ENCODE measurements around the gene IPCEF1.

DNA sequence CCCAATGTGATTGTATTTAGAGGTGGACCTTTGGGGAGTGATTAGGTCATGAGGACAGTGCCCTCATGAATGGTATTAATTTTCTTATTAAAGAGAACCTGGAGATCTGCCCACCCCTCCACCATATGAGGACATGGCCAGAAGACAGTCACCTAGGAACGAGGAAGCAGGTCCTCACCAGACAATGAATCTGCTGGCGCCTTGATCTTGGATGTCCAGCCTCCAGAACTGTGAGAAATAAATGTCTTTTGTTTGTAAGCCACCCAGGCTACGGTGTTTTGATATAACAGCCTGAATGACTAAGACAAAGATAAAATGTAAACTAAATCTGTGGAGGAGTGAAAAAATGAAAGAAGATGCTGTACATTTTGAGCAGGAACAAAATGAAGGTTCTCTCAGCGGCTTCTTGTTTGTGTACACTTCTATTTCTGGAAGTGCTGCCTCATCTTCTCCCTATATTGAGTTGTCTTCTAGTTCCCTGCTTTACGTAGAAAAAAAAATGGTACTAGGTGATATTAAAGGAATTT is 1.5 kb upstream of the IPCEF1 start:
- TF ChIP-seq, protein P1, sequence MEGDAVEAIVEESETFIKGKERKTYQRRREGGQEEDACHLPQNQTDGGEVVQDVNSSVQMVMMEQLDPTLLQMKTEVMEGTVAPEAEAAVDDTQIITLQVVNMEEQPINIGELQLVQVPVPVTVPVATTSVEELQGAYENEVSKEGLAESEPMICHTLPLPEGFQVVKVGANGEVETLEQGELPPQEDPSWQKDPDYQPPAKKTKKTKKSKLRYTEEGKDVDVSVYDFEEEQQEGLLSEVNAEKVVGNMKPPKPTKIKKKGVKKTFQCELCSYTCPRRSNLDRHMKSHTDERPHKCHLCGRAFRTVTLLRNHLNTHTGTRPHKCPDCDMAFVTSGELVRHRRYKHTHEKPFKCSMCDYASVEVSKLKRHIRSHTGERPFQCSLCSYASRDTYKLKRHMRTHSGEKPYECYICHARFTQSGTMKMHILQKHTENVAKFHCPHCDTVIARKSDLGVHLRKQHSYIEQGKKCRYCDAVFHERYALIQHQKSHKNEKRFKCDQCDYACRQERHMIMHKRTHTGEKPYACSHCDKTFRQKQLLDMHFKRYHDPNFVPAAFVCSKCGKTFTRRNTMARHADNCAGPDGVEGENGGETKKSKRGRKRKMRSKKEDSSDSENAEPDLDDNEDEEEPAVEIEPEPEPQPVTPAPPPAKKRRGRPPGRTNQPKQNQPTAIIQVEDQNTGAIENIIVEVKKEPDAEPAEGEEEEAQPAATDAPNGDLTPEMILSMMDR (IDR thresholded peaks at IDR 0.05; ENCODE audit: poor library complexity, severe bottlenecking), result no peak
- TF ChIP-seq POLR2AphosphoS5 (IDR thresholded peaks at IDR 0.05) (no peak), RAD21 (conservative IDR thresholded peaks at IDR 0.05) (no peak), EZH2 (IDR thresholded peaks at IDR 0.05; ENCODE audit: borderline replicate concordance, insufficient read depth, low read length, poor library complexity, severe bottlenecking) (no peak), EP300 (conservative IDR thresholded peaks at IDR 0.05; ENCODE audit: poor library complexity, severe bottlenecking) (no peak)
- TF ChIP-seq, protein P2, sequence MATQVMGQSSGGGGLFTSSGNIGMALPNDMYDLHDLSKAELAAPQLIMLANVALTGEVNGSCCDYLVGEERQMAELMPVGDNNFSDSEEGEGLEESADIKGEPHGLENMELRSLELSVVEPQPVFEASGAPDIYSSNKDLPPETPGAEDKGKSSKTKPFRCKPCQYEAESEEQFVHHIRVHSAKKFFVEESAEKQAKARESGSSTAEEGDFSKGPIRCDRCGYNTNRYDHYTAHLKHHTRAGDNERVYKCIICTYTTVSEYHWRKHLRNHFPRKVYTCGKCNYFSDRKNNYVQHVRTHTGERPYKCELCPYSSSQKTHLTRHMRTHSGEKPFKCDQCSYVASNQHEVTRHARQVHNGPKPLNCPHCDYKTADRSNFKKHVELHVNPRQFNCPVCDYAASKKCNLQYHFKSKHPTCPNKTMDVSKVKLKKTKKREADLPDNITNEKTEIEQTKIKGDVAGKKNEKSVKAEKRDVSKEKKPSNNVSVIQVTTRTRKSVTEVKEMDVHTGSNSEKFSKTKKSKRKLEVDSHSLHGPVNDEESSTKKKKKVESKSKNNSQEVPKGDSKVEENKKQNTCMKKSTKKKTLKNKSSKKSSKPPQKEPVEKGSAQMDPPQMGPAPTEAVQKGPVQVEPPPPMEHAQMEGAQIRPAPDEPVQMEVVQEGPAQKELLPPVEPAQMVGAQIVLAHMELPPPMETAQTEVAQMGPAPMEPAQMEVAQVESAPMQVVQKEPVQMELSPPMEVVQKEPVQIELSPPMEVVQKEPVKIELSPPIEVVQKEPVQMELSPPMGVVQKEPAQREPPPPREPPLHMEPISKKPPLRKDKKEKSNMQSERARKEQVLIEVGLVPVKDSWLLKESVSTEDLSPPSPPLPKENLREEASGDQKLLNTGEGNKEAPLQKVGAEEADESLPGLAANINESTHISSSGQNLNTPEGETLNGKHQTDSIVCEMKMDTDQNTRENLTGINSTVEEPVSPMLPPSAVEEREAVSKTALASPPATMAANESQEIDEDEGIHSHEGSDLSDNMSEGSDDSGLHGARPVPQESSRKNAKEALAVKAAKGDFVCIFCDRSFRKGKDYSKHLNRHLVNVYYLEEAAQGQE (IDR thresholded peaks at IDR 0.05; ENCODE audit: borderline replicate concordance), result no peak
